AG10803 (cell line): ENCODE results near the gene SLC48A1.

Experiments used
- DNase-seq: peaks from one replicate; pipeline ENCODE4 v3.0.0; 2010; ENCODE audit warnings: low read depth
- H3K4me3 ChIP-seq: 2 replicates; pipeline ENCODE4 v1.5.1; 2011; ENCODE audit warnings: mild to moderate bottlenecking, low read length, control low read depth
- TF ChIP-seq, protein P1 (sequence below): conservative IDR thresholded peaks from 2 replicates; pipeline ENCODE4 v1.5.1; 2011; ENCODE audit warnings: mild to moderate bottlenecking, low read length, control low read depth, inconsistent platforms

SLC48A1 gene

DNA sequence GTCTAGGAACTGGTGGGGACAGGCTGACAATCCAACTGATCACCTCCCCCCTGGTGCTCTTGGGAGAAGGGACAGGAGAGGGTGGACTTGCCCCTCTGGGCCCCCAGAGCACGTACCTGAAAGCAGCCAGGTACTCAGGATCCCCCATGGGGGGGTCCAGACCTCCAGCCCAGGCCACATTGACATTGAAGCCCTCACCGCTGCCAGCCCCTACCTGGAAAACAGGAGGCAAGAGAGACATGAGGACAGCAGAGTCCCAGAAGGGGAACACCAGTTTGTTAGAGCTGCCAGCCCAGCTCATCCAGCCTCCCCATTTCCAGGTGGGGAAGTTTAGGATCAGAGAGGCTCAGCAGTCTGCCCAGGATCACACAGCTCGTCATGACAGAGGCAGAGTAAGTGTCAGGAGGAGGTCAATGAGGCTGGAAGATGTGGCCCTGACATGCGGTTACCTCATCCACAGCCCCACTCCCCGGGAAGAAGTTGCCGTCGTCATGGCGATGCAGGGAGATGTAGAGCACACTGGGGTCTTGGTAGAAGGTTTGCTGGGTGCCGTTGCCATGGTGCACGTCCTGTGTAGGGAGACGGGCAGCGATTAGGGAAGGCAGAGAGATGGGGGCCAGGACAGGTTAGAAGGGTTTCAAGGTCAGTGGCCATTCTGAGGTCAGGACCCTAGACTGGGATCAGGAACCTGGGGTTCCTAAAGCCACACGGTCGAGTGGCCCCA is 14.7 kb downstream of the SLC48A1 start:
- DNase-seq, result no peak
- TF ChIP-seq, protein P1, sequence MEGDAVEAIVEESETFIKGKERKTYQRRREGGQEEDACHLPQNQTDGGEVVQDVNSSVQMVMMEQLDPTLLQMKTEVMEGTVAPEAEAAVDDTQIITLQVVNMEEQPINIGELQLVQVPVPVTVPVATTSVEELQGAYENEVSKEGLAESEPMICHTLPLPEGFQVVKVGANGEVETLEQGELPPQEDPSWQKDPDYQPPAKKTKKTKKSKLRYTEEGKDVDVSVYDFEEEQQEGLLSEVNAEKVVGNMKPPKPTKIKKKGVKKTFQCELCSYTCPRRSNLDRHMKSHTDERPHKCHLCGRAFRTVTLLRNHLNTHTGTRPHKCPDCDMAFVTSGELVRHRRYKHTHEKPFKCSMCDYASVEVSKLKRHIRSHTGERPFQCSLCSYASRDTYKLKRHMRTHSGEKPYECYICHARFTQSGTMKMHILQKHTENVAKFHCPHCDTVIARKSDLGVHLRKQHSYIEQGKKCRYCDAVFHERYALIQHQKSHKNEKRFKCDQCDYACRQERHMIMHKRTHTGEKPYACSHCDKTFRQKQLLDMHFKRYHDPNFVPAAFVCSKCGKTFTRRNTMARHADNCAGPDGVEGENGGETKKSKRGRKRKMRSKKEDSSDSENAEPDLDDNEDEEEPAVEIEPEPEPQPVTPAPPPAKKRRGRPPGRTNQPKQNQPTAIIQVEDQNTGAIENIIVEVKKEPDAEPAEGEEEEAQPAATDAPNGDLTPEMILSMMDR, result no peak

DNA sequence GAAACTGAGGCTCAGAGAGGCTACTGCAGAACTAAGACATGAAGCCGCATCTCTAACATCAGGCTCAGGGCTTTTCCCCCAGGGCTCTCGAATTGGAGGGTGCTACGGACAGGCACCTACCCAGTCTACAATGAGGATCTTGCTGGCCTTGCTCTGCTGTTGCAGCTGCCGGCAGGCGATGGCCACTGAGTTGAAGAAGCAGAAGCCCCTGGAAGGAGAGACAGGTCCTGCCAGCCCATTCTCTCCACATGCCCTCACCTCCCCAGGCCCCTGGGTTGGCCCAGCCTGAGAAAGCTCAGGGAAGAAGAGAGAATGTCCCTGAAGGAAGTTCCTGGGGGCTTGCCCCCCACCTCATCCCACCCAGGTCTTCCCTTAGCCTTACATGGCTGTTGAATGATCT is 16.1 kb downstream of the SLC48A1 start:
- H3K4me3 ChIP-seq, result no peak overlapping the region
- TF ChIP-seq, protein P1, result no peak
- DNase-seq, result no peak

More for the DNA sequence above, 14.7 kb downstream of the SLC48A1 start:
- H3K4me3 ChIP-seq, result no peak overlapping the region

DNA sequence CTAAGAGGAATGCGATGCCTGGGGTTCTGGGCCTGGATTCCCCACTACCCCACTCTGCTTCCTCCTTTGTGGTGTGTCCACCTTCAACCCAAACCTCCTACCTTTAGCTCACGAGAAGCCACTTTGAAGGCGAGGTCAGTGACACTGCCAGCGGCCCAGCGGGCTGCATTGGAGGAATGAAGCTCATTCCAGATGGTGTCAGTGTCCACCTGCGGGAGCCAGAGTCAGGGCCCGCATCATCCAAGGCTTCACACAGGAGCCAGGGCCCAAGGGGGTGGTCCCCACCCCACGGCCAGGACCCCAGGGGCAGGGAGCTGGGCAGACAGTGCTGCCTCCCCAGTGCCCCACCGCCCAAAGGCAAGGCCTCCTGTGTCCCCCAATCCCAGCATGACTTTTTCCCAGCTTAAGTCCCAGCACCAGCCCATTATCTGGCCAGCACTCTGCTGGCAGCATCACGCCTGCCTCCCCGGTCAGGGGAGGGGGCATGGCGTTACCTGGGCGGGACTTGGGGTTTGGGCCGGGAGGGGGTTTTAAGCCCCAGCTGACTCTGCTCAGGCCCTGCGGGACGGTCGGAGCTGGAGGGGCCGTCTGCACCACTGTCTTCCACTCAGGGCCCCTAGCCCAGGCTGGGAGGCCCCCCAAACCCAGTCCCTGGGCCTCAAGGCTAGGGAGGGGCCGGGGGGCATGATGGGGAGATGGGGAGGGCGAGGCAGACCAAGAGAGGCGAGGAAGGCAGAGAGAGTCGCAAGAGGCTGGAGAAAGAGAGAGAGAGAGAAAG is 16.9 kb downstream of the SLC48A1 start:
- no peak overlapping the region for H3K4me3 ChIP-seq
- no peak for DNase-seq
- TF ChIP-seq, protein P1, result no peak

DNA sequence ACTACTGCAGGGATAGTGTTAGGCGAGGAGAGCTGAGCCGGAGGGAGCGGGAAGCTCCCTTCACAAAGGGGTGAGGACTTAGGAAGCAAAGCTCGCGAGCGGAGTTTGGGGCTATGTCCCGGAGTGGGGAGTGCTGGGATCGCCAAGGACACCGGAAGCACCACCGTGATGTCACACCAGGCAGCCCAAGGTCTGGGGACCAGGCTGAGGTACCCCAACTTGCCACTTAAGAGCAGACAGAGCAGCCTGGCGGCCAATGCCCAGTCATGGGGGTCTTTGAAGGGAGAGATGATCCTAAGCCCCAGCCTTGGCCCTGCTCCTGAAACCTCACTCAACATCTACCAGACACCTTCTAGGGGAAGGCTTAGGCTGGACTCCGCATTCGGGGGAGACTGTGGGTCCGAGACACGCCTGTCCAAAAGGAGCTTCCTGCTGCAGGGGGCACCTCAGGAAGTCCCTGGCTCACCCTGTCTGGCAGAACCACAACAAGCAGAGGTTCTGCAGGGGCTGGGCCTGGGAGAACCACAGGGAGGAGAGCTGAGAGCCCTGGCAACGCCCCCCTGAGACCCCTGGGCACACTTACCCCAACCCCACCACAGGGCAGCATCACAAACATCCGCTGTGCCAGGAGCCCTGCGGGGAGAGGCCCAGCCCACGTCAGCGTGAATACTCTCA is 17.8 kb downstream of the SLC48A1 start:
- H3K4me3 ChIP-seq, result no peak overlapping the region
- TF ChIP-seq, protein P1, result no peak
- no peak for DNase-seq

DNA sequence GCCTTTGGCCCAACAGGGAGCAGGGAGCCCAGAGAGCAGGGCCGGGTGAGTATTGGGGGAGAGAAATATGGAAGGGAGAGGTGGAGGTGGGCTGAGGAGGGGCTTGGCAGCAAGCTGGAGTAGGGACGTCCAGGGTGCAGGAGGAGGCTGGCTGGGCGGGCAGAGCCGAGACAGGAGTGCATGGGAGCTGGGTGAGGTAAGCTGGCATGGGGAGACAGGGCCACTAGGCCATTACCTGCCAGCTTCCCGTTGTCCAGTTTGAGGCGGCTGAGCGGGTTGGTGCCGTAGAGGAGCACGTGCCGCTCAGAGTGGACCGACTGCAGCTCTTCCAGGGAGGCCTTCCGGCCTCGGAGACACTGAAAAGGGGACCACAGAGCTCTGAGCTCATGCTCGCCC is 18.3 kb downstream of the SLC48A1 start:
- DNase-seq, result no peak
- no peak overlapping the region for H3K4me3 ChIP-seq
- TF ChIP-seq, protein P1, result no peak

DNA sequence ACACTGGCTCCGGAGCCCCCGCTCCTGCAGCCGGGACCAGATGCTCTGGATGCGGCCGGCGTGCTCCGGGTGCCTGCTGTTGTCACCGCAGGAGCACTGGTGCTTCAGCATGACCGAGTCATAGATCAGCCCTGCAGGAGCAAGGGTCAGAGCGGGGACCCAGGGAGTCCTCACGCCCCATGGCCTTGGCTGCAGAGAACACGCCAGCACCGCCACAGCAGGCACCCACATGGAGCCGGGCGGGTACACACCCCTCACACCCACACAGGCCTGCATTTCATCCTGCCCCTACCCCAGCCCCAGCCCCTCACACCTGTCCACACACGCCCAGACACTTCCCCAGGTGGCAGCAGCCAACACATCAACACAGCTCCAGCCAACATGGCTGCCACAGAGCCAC is 18.8 kb downstream of the SLC48A1 start:
- TF ChIP-seq, protein P1, result no peak
- no peak for DNase-seq
- H3K4me3 ChIP-seq, result no peak overlapping the region
